IMR-90 (cell line): ENCODE measurements around the gene GAB1. TPM values are rescaled to one million over a fixed set of nuclear protein-coding genes. Genes with fewer than 3 reads are reported as not detected.

Experiments used
- ATAC-seq: fragments of 200-7000 bp; cut with Tn5 transposase; 2 replicates; pipeline ENCODE4 v1.9.1; 2020; ENCODE audit warnings: low read depth, mild to moderate bottlenecking, moderate library complexity
- BruUV-seq: library from RNA; stranded (reverse); fragments of 400-500 nt; replicated peaks from 2 replicates; lab custom pipeline; 2021; lab: Mats Ljungman, UMichigan
- CTCF ChIA-PET: fragments of 300-600 bp; formaldehyde crosslinking; extraction: SDS; loops from one replicate; lab custom pipeline; 2021; ENCODE audit warnings: antibody characterized with exemption; lab: Yijun Ruan, JAX
- POLR2A ChIA-PET: fragments of 300-600 bp; sonication (Branson Sonifier 250); formaldehyde crosslinking; loops from one replicate; lab custom pipeline; 2022; ENCODE audit warnings: antibody characterized with exemption; ENCODE audit not compliant: unreplicated experiment; lab: Charles Lee
- DNase-seq: peaks from one replicate; pipeline ENCODE4 v3.0.0; 2013
- H2AFZ ChIP-seq: replicated peaks from 2 replicates; pipeline ENCODE3; 2013; ENCODE audit warnings: low read length, mild to moderate bottlenecking; ENCODE audit not compliant: poor library complexity
- H2AK5ac ChIP-seq: 2 replicates; pipeline ENCODE4 v1.6.1; 2013; ENCODE audit warnings: low read depth, low read length, inconsistent platforms
- H2AK9ac ChIP-seq: replicated peaks from 2 replicates; pipeline ENCODE3; 2013; ENCODE audit warnings: mild to moderate bottlenecking, low read depth, low read length, moderate library complexity; ENCODE audit not compliant: poor library complexity
- H2BK120ac ChIP-seq: 2 replicates; pipeline ENCODE4 v1.6.1; 2013; ENCODE audit warnings: low read depth, low read length, inconsistent platforms
- H2BK15ac ChIP-seq: 3 replicates; pipeline ENCODE4 v1.6.1; 2013; ENCODE audit warnings: low read depth, low read length, inconsistent platforms
- H2BK20ac ChIP-seq: 2 replicates; pipeline ENCODE4 v1.6.1; 2013; ENCODE audit warnings: low read depth, mild to moderate bottlenecking, inconsistent platforms, low read length, moderate library complexity
- H2BK5ac ChIP-seq: 2 replicates; pipeline ENCODE4 v1.6.1; 2013; ENCODE audit warnings: mild to moderate bottlenecking, low read depth, low read length, inconsistent platforms; ENCODE audit not compliant: poor library complexity, severe bottlenecking
- H3K14ac ChIP-seq: replicated peaks from 2 replicates; pipeline ENCODE4 v1.6.1; 2013; ENCODE audit warnings: low read depth, low read length, inconsistent platforms
- H3K18ac ChIP-seq: 2 replicates; pipeline ENCODE4 v1.6.1; 2013; ENCODE audit warnings: low read depth, low read length, control low read depth
- H3K23ac ChIP-seq: 2 replicates; pipeline ENCODE4 v1.6.1; 2013; ENCODE audit warnings: low read depth, low read length, inconsistent platforms
- H3K27ac ChIP-seq: 2 replicates; pipeline ENCODE4 v1.5.1; 2013; ENCODE audit warnings: mild to moderate bottlenecking, control low read depth, low read length; ENCODE audit not compliant: insufficient read depth
- H3K27me3 ChIP-seq: 2 replicates; pipeline ENCODE4 v1.6.1; 2013; ENCODE audit warnings: low read length; ENCODE audit not compliant: control insufficient read depth, insufficient read depth
- H3K36me3 ChIP-seq: 2 replicates; pipeline ENCODE4 v1.6.1; 2013; ENCODE audit warnings: low read length, mixed read lengths; ENCODE audit not compliant: control insufficient read depth, insufficient read depth
- H3K4ac ChIP-seq: 2 replicates; pipeline ENCODE4 v1.6.1; 2013; ENCODE audit warnings: low read depth, low read length, inconsistent platforms
- H3K4me1 ChIP-seq: 2 replicates; pipeline ENCODE4 v1.6.1; 2013; ENCODE audit warnings: low read length, mixed read lengths; ENCODE audit not compliant: control insufficient read depth, insufficient read depth
- H3K4me2 ChIP-seq: 2 replicates; pipeline ENCODE4 v1.6.1; 2013; ENCODE audit warnings: low read depth, mild to moderate bottlenecking, control low read depth, low read length, moderate library complexity
- H3K4me3 ChIP-seq: 2 replicates; pipeline ENCODE4 v1.5.1; 2013; ENCODE audit warnings: low read depth, mild to moderate bottlenecking, control low read depth, low read length, moderate library complexity; ENCODE audit not compliant: insufficient read depth
- H3K56ac ChIP-seq: 2 replicates; pipeline ENCODE4 v1.6.1; 2013; ENCODE audit warnings: low read length, inconsistent platforms; ENCODE audit not compliant: insufficient read depth; ENCODE audit errors: extremely low read depth
- H3K79me1 ChIP-seq, 2 experiments: 2 replicates each; pipeline ENCODE4 v1.6.1; 2013; ENCODE audit warnings: low read length in 2 of 2, inconsistent platforms in 1 of 2, low read depth in 1 of 2
- H3K9ac ChIP-seq: 2 replicates; pipeline ENCODE4 v1.6.1; 2013; ENCODE audit warnings: low read depth, low read length, control low read depth
- H3K9me1 ChIP-seq: 2 replicates; pipeline ENCODE4 v1.6.1; 2013; ENCODE audit warnings: low read length, inconsistent platforms; ENCODE audit not compliant: insufficient read depth
- H3K9me3 ChIP-seq: 2 replicates; pipeline ENCODE4 v1.6.1; 2013; ENCODE audit warnings: low read length; ENCODE audit not compliant: control insufficient read depth, insufficient read depth
- H4K20me1 ChIP-seq: 2 replicates; pipeline ENCODE4 v1.6.1; 2013; ENCODE audit warnings: low read length, inconsistent platforms; ENCODE audit not compliant: insufficient read depth
- H4K5ac ChIP-seq: 2 replicates; pipeline ENCODE4 v1.6.1; 2013; ENCODE audit warnings: mild to moderate bottlenecking, low read depth, low read length, control low read depth
- H4K8ac ChIP-seq, 2 experiments: 2 replicates each; pipeline ENCODE4 v1.6.1; 2013; ENCODE audit warnings: low read depth in 2 of 2, low read length in 2 of 2, control low read depth in 1 of 2, inconsistent platforms in 1 of 2
- H4K91ac ChIP-seq: 2 replicates; pipeline ENCODE4 v1.6.1; 2013; ENCODE audit warnings: low read depth, low read length, inconsistent platforms; ENCODE audit not compliant: insufficient read depth
- BHLHE40 ChIP-seq: fragments of 150-350 bp; IDR thresholded peaks from 2 replicates; pipeline ENCODE4 v1.6.1; 2016; ENCODE audit warnings: mild to moderate bottlenecking, low read depth, low read length
- CEBPB ChIP-seq: IDR thresholded peaks from 2 replicates; pipeline ENCODE4 v1.6.1; 2012; ENCODE audit warnings: low read depth, low read length, improper control_type of control experiment
- CHD1 ChIP-seq: IDR thresholded peaks from 2 replicates; pipeline ENCODE4 v1.6.1; 2012; ENCODE audit warnings: low read depth, low read length, improper control_type of control experiment
- FOS ChIP-seq: fragments of 150-350 bp; IDR thresholded peaks from 2 replicates; pipeline ENCODE4 v1.6.1; 2016; ENCODE audit warnings: low read depth, low read length
- MAFK ChIP-seq: IDR thresholded peaks from 2 replicates; pipeline ENCODE4 v1.6.1; 2012; ENCODE audit warnings: low read depth, low read length, improper control_type of control experiment
- MXI1 ChIP-seq: IDR thresholded peaks from 2 replicates; pipeline ENCODE4 v1.6.1; 2012; ENCODE audit warnings: low read depth, mild to moderate bottlenecking, low read length, moderate library complexity, borderline replicate concordance
- NFE2L2 ChIP-seq: fragments of 150-350 bp; IDR thresholded peaks from 2 replicates; pipeline ENCODE4 v1.6.1; 2016; ENCODE audit warnings: low read depth, mild to moderate bottlenecking, low read length
- POLR2A ChIP-seq: IDR thresholded peaks from 2 replicates; pipeline ENCODE4 v1.6.1; 2012; ENCODE audit warnings: mild to moderate bottlenecking, low read depth, low read length
- RAD21 ChIP-seq: IDR thresholded peaks from 2 replicates; pipeline ENCODE4 v1.6.1; 2012; ENCODE audit warnings: low read length, improper control_type of control experiment
- RCOR1 ChIP-seq: IDR thresholded peaks from 2 replicates; pipeline ENCODE4 v1.6.1; 2012; ENCODE audit warnings: mild to moderate bottlenecking, low read length, improper control_type of control experiment; ENCODE audit not compliant: insufficient replicate concordance
- RFX5 ChIP-seq: IDR thresholded peaks from 2 replicates; pipeline ENCODE4 v1.8.0; 2012; ENCODE audit warnings: low read depth, mild to moderate bottlenecking, low read length, moderate library complexity
- SMC3 ChIP-seq: fragments of 150-350 bp; IDR thresholded peaks from 2 replicates; pipeline ENCODE4 v1.6.1; 2016; ENCODE audit warnings: low read depth, mild to moderate bottlenecking, antibody characterized with exemption, low read length, moderate library complexity
- WGBS, 2 experiments: methylation state at CpG; one replicate each; pipeline versions ENCODE4 v1.1.5 to v1.1.7; 2013; ENCODE audit warnings: missing lambda C conversion rate in 2 of 2; ENCODE audit not compliant: insufficient read length in 1 of 2; ENCODE audit errors: extremely low coverage in 2 of 2; 5-methylcytosine and 5-hydroxymethylcytosine counted together
- dilution Hi-C: fragments of 300-500 bp; cut with HindIII; formaldehyde crosslinking; loops from one replicate; pipeline ENCODE4 v1.14.3; 2018; ENCODE audit warnings: low sequenced_read_pairs; ENCODE audit not compliant: unreplicated experiment
- in situ Hi-C: fragments of 300-500 bp; cut with MboI; formaldehyde crosslinking; loops from 3 replicates; pipeline ENCODE4 v1.14.3; 2019; ENCODE audit warnings: low sequenced_read_pairs, inconsistent platforms, mixed read lengths
- intact Hi-C: fragments of 100-400 bp; cut with micrococcal nuclease; formaldehyde crosslinking; loops from 2 replicates; pipeline ENCODE4 v1.10.0; 2022
- polyA plus RNA-seq, 3 experiments: library from polyadenylated mRNA; depleted of rRNA; stranded (reverse); fragments of >200 nt; gene quantifications; 2 replicates each; pipeline ENCODE4 v1.2.3, GENCODE V29; 2012; ENCODE audit warnings: low replicate concordance in 1 of 3
- total RNA-seq: library from RNA; depleted of rRNA; stranded (reverse); fragments of >200 nt; gene quantifications from 2 replicates; pipeline ENCODE4 v1.2.3, GENCODE V29; 2012
- TF ChIP-seq, protein P1 (sequence below): fragments of 150-350 bp; IDR thresholded peaks from 2 replicates; pipeline ENCODE4 v1.6.1; 2016; ENCODE audit warnings: low read depth, mild to moderate bottlenecking, low read length, moderate library complexity, borderline replicate concordance
- TF ChIP-seq, protein P2 (sequence below): conservative IDR thresholded peaks from 2 replicates; pipeline ENCODE4 v1.5.1; 2012; ENCODE audit warnings: mild to moderate bottlenecking, low read depth, low read length, improper control_type of control experiment
- TF ChIP-seq, protein P3 (sequence below): fragments of 150-350 bp; IDR thresholded peaks from 2 replicates; pipeline ENCODE4 v1.6.1; 2017; ENCODE audit warnings: mild to moderate bottlenecking, antibody characterized with exemption, low read length, low read depth

The GAB1 gene
- total and polyA plus RNA-seq, 2 of the 4 experiments (the other 2 are of a cell fraction) = 2.8 to 12.0 TPM

DNA sequence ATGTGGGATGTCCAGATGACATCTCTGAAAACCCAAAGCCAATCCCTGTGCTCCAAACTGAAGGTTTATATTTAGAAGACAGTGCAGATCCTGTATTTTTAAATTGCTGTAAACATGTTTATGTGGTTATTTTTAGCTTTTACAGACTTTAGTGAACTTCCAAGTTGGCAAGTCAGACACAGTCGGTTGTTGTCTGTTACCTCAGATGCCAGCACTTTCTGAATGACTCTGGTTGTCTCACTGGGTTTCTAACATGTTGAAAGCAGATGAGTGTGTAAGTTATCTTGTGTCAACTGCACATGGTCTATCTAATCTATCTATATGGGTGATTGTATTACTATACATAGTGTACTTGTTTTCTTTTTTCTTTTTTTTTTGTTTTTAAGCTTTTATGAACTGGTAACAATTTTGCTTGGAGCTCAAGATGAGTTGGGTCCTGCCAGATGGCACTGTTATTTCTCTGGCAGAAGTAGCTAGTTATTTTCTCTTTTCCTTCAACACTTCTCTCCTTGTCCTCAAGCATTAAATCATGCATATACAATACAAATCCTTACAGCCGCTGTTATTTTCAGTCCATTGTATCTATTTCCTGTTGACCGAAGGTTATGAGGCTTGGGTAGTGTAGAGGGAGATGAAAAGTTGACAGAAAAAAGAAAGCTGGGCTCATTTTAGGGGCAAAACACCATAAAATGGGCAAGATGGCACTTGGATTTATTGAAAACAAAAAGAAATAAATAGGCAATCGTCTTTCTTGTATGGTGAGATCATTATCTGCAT, 66.3 kb downstream of the GAB1 start:
- no peaks in the 10 kb centered on the region for H3K36me3 ChIP-seq
- H3K27me3 ChIP-seq = no peaks in the 10 kb centered on the region
- H2AK9ac ChIP-seq = no peak overlapping the region
- ATAC-seq (no peak), DNase-seq (no peak)
- CTCF ChIA-PET = interaction anchor here (0.6 to 0.9 kb wide), 3 partner anchors 205 to 1267 kb away, joined by 3 read pairs; no protein-coding TSS in a partner anchor
- BruUV-seq = no TSS peak
- no peak overlapping the region for H2BK5ac ChIP-seq
- peaks cover 11% of the 10 kb centered on the region for H3K9me1 ChIP-seq
- POLR2A ChIA-PET = interaction anchor here (0.6 kb wide), 1 partner anchor 209 kb away, joined by 3 read pairs; no protein-coding TSS in a partner anchor
- H3K9ac ChIP-seq = no peak overlapping the region
- no peak overlapping the region for H4K8ac ChIP-seq
- H2AFZ ChIP-seq = no peak overlapping the region
- no peak overlapping the region for H3K18ac ChIP-seq
- H2AK5ac ChIP-seq = no peak overlapping the region
- no peak overlapping the region for H4K5ac ChIP-seq
- no peak overlapping the region for H3K4me2 ChIP-seq
- no peaks in the 10 kb centered on the region for H4K20me1 ChIP-seq
- intact Hi-C loops = no loop called here
- H3K27ac ChIP-seq = no peak overlapping the region
- H3K9me3 ChIP-seq = no peaks in the 10 kb centered on the region
- H3K4me1 ChIP-seq = peaks cover 12% of the 10 kb centered on the region
- H2BK20ac ChIP-seq = no peak overlapping the region
- H3K56ac ChIP-seq = no peak overlapping the region
- peaks cover 24 to 48% of the 10 kb centered on the region in 2 experiments for H3K79me1 ChIP-seq
- no peak overlapping the region for H3K4ac ChIP-seq
- in situ Hi-C loops = no loop called here
- H2BK15ac ChIP-seq = no peak overlapping the region
- WGBS, 2 experiments = 89% methylated on average over 1 of the region's 4 CpGs; no CpG with 5 or more reads in 1 of the 2 experiments
- H2BK120ac ChIP-seq = no peak overlapping the region
- no peak overlapping the region for H3K23ac ChIP-seq
- no peak overlapping the region for H3K4me3 ChIP-seq
- H3K14ac ChIP-seq = no peak overlapping the region
- TF ChIP-seq MXI1 = no peak
- TF ChIP-seq, protein P1, sequence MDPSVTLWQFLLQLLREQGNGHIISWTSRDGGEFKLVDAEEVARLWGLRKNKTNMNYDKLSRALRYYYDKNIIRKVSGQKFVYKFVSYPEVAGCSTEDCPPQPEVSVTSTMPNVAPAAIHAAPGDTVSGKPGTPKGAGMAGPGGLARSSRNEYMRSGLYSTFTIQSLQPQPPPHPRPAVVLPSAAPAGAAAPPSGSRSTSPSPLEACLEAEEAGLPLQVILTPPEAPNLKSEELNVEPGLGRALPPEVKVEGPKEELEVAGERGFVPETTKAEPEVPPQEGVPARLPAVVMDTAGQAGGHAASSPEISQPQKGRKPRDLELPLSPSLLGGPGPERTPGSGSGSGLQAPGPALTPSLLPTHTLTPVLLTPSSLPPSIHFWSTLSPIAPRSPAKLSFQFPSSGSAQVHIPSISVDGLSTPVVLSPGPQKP = no peak
- no peak for TF ChIP-seq MAFK
- TF ChIP-seq FOS = no peak
- no peak for TF ChIP-seq RAD21
- TF ChIP-seq BHLHE40 = no peak
- no peak for TF ChIP-seq CHD1
- no peak for TF ChIP-seq RCOR1
- no peak for TF ChIP-seq NFE2L2
- TF ChIP-seq, protein P2, sequence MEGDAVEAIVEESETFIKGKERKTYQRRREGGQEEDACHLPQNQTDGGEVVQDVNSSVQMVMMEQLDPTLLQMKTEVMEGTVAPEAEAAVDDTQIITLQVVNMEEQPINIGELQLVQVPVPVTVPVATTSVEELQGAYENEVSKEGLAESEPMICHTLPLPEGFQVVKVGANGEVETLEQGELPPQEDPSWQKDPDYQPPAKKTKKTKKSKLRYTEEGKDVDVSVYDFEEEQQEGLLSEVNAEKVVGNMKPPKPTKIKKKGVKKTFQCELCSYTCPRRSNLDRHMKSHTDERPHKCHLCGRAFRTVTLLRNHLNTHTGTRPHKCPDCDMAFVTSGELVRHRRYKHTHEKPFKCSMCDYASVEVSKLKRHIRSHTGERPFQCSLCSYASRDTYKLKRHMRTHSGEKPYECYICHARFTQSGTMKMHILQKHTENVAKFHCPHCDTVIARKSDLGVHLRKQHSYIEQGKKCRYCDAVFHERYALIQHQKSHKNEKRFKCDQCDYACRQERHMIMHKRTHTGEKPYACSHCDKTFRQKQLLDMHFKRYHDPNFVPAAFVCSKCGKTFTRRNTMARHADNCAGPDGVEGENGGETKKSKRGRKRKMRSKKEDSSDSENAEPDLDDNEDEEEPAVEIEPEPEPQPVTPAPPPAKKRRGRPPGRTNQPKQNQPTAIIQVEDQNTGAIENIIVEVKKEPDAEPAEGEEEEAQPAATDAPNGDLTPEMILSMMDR = no peak
- TF ChIP-seq POLR2A = no peak
- TF ChIP-seq RFX5 = no peak
- TF ChIP-seq, protein P3, sequence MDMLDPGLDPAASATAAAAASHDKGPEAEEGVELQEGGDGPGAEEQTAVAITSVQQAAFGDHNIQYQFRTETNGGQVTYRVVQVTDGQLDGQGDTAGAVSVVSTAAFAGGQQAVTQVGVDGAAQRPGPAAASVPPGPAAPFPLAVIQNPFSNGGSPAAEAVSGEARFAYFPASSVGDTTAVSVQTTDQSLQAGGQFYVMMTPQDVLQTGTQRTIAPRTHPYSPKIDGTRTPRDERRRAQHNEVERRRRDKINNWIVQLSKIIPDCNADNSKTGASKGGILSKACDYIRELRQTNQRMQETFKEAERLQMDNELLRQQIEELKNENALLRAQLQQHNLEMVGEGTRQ = no peak
- TF ChIP-seq CEBPB = no peak
- no peak for TF ChIP-seq SMC3
- no peak overlapping the region for H4K91ac ChIP-seq
- dilution Hi-C loops = no loop called here
